DMS 273 (cell line): Measurements from ENCODE around the gene VWA1.
"Not testable (repeated sequence)": the region's sequence is repeated elsewhere in the genome, so short reads cannot be mapped to it uniquely, and the experiment has no call there.

Experiments
- DNase-seq: peaks from one replicate; lab custom pipeline; 2025; ENCODE audit not compliant: unreplicated experiment; lab: John Stamatoyannopoulos, UW

Gene VWA1

DNA sequence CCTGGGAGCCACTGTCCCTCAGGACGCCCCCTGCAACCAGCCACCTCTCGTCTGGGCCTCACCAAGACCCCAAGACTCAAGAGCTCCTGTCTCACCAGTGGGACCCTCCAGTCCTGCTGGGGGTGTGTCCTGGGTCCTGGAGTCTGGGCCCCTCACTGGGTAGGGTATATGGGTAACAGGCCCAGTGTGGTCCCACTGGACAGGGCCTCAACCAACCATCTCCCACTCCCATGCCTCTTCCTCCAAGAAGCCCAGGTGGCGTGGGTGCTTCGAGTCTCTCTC, 725 bp upstream of the VWA1 start:
- peak; percentile 73 for DNase-seq

DNA sequence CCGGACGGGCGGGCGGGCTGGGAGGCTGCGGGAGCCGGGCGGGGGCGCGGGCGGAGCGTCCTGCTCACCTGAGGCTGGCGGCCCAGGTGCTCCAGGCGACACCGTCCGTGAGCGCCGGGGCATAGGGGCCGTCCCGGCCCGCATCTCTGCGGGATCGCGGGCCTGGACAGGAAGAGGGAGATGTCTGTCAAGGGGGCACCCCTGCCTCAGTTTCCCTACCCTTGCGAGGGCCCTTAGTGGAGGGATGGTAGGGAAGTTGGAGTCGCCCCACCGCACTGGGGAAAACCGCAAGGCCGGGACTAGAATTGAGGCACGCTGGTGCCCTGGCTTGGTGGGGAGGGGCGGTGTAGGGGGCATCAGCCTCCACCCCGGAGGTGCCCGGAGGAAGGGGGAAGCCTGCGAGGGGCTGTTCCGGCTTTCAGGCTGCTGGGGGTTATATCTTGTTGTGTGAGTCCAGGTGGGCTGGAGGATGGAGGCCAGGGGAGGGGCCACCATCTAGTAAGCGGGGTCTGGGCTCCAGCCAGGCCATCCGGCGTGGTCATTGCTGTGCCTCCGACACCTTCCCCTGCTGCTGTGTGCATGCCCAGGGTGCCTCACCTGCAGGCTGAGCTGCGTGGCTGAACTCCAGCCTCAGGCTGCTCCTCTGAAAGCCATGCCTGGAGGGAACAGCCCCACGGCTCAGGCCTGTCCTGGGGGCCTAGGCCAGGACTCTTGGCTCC, 580 bp downstream of the VWA1 start:
- DNase-seq = no peak

DNA sequence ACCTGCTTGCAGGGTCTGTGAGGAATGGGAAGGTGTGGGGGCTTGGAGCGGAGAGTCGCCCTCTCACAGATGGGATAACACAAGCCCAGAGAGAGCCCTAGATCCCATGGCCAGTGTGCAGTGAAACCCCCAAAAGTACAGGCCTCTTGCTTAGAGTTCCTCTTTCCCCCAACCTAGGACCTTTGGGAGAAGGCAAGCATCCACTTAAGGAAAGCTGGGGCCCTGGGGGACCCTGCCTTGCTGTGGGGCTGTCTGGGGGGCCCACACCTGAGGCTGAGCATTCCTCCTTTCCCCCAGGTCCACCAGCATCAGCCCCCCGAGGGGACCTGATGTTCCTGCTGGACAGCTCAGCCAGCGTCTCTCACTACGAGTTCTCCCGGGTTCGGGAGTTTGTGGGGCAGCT, 1.1 kb downstream of the VWA1 start:
- no peak for DNase-seq

DNA sequence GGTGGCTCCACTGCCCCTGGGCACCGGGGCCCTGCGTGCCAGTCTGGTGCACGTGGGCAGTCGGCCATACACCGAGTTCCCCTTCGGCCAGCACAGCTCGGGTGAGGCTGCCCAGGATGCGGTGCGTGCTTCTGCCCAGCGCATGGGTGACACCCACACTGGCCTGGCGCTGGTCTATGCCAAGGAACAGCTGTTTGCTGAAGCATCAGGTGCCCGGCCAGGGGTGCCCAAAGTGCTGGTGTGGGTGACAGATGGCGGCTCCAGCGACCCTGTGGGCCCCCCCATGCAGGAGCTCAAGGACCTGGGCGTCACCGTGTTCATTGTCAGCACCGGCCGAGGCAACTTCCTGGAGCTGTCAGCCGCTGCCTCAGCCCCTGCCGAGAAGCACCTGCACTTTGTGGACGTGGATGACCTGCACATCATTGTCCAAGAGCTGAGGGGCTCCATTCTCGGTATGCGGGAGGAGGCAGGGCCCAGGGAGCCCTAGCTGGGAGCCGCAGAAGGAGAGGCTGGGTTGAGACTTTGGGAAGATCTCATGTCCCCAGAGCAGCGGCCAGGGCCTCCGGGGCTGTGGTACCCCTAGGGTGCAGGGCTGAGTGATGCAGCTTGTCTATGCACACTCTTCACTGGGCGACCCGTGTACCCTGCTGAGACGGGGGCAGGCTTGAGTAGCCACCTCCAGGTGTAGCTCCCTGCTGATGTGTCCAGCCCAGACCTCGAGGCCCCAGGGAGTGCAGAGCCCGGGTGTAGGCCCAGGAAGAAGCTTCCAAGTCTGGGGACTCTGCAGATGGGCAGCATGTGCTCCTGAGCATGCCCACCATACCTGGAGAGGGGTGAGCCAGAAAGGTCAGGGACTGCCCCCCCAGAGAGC, 1.8 kb downstream of the VWA1 start:
- DNase-seq = no peak

- DNase-seq = no peak
These were observed 2.5 kb downstream of the VWA1 start for GRCh38 chr1:1437904-1438376.

DNA sequence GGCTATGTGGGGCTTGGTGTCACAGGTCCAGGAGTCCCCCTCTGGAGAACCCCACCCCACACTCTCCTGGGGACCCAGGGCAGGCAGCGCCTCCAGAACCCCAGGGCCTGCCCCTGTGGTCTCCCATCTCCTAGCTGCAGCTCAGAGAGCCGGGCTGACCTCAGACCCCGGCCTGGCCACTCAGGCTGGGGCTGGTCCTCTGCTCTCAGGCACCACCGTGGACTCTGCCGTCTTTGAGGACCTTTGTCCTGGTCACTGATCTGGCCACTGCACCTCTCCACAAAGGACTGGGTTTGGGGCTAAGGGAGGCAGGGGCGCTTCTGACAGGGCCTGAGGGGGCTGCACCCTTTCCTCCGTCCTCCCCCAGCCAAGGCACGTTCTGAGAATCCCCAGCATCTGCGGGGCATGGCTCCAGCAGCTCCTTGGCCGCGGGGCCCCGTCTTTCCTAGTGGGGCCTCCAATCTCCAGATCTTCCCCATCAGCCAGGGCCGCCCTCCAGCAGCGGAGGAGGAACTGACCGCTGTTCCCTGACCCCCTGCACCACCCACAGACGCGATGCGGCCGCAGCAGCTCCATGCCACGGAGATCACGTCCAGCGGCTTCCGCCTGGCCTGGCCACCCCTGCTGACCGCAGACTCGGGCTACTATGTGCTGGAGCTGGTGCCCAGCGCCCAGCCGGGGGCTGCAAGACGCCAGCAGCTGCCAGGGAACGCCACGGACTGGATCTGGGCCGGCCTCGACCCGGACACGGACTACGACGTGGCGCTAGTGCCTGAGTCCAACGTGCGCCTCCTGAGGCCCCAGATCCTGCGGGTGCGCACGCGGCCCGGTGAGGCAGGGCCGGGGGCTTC, 3.3 kb downstream of the VWA1 start:
- no peak for DNase-seq

DNA sequence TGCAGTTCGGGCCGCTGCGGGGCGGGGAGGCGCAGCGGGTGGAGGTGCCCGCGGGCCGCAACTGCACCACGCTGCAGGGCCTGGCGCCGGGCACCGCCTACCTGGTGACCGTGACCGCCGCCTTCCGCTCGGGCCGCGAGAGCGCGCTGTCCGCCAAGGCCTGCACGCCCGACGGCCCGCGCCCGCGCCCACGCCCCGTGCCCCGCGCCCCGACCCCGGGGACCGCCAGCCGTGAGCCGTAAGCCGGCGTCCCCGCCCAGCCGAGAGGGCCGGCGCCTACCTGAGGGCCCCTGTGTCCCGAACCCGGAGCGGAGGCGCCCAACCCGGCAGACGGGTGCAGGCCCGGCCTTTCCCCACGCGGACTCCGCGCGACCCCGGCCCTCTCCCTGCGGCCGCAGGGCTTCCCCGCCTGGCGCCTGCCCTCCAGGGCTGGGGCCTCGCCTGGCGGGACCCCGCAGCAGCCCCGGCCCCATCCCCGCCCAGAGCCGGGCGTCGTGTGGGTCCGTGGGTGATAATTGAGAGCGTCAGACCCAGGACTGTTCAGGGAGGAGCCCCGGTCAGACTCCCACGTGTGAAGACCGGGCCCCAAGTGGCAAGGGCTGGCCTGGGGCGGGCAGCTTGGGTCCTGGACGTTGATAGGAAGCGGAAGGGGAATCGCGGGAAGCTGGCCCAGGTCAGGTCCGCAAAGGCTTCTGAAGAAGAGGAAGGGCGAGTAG, 4.2 kb downstream of the VWA1 start:
- no peak for DNase-seq

DNA sequence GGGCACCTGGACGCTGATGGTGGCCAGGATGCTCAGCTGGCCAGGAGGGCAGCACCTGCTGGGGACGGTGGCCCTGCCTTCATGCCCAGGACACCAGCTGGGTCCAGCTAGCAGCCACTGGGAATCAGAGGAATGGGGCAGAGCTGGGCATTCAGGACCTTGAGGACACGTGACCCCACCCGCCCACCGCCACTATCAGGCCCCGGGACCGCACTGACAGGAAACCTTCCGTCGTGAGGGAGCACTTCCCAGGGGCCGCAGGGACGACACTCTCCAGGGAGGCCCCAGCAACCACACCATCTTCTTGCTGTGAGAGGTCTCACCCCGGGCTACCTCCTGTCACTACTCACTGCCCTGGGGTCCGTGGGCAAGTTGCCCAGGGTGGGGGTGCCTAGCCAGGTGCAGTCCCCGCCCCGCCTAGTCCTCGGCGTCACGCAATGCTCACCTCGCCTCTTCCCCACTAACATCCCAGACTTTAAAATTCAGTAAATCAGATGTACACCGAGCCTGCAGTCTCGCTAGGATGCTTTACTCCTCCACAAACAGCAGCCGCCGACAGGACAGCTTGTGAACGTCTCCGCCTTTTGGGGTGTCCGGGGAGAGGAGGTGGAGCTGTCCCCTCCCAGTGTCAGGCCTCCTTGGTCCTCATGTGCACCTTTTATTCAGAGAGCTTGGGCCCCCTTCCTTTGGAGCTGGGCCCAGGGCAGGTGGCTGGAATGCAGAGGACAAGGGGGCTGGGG, 4.9 kb downstream of the VWA1 start:
- peak; percentile 77 for DNase-seq

DNA sequence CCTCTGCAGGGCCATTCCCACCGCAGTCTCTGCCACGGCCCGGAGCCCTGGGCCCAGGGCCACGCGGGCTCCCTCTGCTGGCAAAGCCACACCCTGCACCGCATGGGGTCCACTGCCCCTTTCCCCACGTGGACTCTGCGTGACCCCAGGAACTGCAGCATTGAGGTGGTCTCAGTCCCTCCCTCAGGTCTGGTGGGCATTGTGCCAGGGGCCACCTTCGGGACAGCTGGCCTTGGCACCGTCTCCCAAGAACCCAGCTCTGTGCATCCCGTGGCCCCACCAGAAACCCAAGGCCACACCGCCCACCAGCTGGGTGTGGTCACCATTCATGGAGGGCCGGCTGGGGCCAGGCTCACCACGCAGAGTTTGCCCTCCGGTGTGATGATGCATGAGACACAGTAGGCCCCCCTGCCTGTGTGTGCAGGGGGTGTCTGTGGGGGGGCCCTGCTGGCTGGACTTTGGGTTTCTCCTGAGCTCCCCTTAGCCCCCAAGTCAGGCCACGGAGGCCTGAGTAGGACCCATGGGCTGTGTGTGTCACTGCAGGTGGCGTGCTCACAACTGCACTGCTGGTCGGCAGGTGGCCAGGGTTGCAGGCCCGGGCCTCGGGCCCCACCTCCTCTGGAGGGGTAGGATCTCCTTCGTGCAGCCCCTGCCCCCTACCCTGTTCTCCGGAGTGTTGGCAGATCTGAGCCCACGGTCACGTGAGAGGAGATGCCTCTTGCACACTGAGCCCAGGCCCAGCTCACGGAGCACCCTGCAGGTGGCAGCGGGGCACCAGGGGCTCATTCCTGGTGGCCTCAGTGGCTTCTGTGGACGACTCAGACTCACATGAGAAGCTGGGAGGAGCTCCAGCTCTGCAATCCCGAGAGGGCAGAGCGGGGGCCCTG, 5.8 kb downstream of the VWA1 start:
- peak; percentile 85 for DNase-seq

DNA sequence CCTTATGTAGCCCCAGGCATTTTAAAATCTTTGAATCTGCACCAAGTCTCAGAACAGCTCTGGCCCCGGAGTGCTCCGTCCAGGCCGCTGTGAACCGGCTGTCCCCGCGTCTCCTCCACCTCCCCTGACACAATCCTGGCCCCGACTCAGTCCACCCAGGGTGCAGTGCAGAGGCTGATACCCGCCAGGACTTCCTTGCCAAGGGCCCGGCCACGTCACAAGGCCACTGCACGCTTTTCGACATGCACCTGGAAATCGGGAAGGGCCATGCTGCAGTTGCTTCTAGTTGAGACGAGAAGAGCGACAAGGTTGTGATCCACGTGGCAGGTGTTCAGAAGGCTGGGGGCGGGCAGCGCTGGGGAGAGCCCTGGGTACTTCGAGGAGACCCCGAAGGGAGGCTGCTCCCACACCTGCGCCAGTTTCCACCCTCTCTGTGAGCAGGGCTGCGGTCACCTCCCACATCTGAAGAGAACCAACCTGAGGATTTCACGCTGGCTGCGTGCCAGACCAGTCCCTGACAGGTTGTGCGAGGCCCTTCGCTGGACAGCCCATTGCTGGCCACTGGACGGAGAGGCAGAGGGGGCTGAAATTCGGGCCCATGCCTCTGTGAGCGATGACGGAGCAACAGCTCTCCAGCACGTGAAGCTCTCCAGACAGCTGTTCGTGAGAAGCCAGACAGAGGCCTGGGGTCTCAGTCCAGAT, 6.7 kb downstream of the VWA1 start:
- no peak for DNase-seq

DNA sequence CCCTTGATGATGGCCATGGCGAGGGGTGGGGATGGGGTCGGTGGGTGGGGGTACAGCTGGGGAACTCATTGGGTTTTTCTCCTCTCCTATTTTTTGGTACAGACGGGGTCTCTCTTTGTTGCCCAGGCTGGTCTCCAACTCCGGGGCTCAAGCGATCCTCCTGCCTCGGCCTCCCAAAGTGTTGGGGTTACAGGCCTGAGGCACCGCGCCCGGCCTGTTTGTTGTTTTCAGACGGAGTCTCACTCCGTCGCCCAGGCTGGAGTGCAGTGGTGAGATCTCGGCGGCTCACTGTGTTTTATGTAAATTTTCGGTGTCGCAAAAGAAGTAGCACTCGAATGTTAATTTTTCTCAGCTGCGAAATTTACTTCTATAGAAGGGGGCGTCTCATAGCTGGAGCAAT, 11.1 kb downstream of the VWA1 start:
- DNase-seq = not testable (repeated sequence)

- DNase-seq = no peak
These were observed 13.7 kb downstream of the VWA1 start, which contains the start of gene ATAD3C for GRCh38 chr1:1449099-1449739. TSS of gene ATAD3C (plus strand) at chr1:1449689. CDS start at chr1:1450684, 995 bp downstream.

DNA sequence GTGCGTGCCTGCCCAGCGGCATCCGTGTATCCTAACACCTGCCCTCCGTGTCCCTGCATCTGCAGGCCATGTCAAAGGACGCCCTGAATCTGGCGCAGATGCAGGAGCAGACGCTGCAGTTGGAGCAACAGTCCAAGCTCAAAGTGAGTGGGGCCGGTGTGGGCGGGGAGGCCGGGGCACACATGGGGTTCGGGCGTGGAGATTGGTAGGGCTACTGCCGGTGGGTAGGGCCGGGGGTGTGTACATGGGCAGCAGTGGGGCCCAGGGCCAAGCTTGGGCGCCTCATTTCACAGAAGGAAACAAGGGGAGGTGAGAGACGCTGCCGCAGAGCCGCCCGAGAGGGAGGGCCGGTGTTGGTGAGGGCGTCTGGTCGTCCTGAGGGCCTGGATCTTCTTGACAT, 15.1 kb downstream of the VWA1 start:
- DNase-seq = not testable (repeated sequence)

GRCh38 chr1:1451696-1452364, 16.3 kb downstream of the VWA1 start:
- no peak for DNase-seq

- DNase-seq = peak; percentile 91
These were observed 16.9 kb downstream of the VWA1 start for GRCh38 chr1:1452365-1452739.

DNA sequence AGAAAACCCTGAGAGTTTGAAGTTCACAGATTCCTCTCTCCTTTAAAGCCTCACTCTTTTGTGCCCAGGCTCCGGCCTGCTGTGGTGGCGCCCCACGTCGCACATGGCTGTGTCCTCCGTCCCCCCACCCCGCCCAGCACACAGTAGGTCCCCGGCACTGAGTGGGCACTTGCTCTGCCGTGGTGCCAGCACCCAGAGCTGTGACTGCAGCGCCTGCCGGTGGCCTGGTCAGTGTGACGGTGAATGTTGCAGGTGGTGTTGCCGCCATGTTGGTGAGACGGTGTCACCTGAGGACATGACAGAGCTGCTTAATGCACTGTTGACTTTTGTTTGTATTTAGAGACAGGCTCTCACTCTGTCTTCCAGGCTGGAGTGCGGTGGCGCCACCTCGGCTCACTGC, 17.4 kb downstream of the VWA1 start:
- no peak for DNase-seq

GRCh38 chr1:1454286-1455056, 19.0 kb downstream of the VWA1 start:
- not testable (repeated sequence) for DNase-seq
